Vagina (tissue), 2 donors: ENCODE measurements around the gene CSPG4.

ENCODE experiments used
- POLR2A ChIP-seq, 2 donors: fragments of 450-650 bp; IDR thresholded peaks; one replicate each; pipeline ENCODE4 v1.6.1; 2017; ENCODE audit warnings: antibody characterized with exemption in 2 of 2, mild to moderate bottlenecking in 2 of 2, moderate library complexity in 2 of 2
- POLR2AphosphoS5 ChIP-seq, 2 donors: sonication (generic); formaldehyde crosslinking; IDR thresholded peaks; one replicate each; pipeline ENCODE4 v1.9.0; 2017; ENCODE audit warnings: antibody characterized with exemption in 2 of 2, mild to moderate bottlenecking in 2 of 2, low read depth in 1 of 2; ENCODE audit not compliant: insufficient read depth in 1 of 2
- TF ChIP-seq, protein P1 (sequence below), 3 experiments: fragments of 450-650 bp in 2 of 3; fragments of 200-600 bp in 1 of 3; sonication (generic) in 1 of 3; IDR thresholded peaks; one replicate each; pipeline ENCODE4 v1.5.1; 2017 to 2019; ENCODE audit warnings: antibody characterized with exemption in 3 of 3, mild to moderate bottlenecking in 2 of 3, moderate library complexity in 2 of 3

DNA sequence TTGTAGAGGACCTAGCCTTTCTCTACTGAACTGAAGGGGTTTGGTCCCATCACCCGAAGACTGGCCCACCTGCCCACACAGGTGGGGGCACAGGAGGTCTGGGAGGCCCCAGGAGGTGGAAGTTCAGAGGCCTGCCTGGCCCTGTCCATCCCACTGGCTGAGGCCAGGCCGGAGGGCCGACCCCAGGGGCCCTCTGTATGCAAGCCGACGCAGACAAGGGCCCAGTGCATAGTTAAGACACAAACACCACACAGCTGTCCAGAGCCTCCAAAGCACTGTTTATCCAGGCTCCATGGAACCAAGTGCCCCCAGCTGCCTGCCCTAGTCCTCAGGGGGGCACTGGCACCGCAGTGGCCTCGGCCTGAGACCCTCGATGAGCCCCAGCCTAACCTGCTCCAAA lies 38.3 kb downstream of the CSPG4 start:
- TF ChIP-seq POLR2A (IDR thresholded peaks at IDR 0.05) (no peak), POLR2AphosphoS5 (IDR thresholded peaks at IDR 0.05; ENCODE audit: insufficient read depth in 1 of 2, low read depth in 1 of 2) (no peak)
- TF ChIP-seq, protein P1, sequence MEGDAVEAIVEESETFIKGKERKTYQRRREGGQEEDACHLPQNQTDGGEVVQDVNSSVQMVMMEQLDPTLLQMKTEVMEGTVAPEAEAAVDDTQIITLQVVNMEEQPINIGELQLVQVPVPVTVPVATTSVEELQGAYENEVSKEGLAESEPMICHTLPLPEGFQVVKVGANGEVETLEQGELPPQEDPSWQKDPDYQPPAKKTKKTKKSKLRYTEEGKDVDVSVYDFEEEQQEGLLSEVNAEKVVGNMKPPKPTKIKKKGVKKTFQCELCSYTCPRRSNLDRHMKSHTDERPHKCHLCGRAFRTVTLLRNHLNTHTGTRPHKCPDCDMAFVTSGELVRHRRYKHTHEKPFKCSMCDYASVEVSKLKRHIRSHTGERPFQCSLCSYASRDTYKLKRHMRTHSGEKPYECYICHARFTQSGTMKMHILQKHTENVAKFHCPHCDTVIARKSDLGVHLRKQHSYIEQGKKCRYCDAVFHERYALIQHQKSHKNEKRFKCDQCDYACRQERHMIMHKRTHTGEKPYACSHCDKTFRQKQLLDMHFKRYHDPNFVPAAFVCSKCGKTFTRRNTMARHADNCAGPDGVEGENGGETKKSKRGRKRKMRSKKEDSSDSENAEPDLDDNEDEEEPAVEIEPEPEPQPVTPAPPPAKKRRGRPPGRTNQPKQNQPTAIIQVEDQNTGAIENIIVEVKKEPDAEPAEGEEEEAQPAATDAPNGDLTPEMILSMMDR (IDR thresholded peaks at IDR 0.05) = no peak
